ENCODE measurements around the gene CDKN2C.

- TF ChIP-seq, protein P1, sequence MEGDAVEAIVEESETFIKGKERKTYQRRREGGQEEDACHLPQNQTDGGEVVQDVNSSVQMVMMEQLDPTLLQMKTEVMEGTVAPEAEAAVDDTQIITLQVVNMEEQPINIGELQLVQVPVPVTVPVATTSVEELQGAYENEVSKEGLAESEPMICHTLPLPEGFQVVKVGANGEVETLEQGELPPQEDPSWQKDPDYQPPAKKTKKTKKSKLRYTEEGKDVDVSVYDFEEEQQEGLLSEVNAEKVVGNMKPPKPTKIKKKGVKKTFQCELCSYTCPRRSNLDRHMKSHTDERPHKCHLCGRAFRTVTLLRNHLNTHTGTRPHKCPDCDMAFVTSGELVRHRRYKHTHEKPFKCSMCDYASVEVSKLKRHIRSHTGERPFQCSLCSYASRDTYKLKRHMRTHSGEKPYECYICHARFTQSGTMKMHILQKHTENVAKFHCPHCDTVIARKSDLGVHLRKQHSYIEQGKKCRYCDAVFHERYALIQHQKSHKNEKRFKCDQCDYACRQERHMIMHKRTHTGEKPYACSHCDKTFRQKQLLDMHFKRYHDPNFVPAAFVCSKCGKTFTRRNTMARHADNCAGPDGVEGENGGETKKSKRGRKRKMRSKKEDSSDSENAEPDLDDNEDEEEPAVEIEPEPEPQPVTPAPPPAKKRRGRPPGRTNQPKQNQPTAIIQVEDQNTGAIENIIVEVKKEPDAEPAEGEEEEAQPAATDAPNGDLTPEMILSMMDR (IDR thresholded peaks at IDR 0.05): no peak
- TF ChIP-seq POLR2A (IDR thresholded peaks at IDR 0.05) (no peak), EP300 (IDR thresholded peaks at IDR 0.05) (no peak)
Measured at GRCh38 chr1:50930193-50930592, 39.9 kb upstream of the CDKN2C start.
